Left cardiac atrium (tissue), 4 donors: ENCODE results near the gene LINC01488. TPM values are rescaled to one million over a fixed set of nuclear protein-coding genes. Genes with fewer than 3 reads are reported as not detected.

Experiments
- ATAC-seq, 2 donors: fragments of 200-7000 bp; cut with Tn5 transposase; one replicate each; pipeline ENCODE4 v1.9.1; 2020; ENCODE audit warnings: mild to moderate bottlenecking in 2 of 2, moderate library complexity in 2 of 2
- DNase-seq: peaks from one replicate; pipeline ENCODE4 v3.0.0-alpha.2; 2020
- intact Hi-C, 2 donors: fragments of 100-400 bp; cut with DNase I; formaldehyde crosslinking; loops; one replicate each; pipeline versions ENCODE4 v1.14.1 to v1.15.1; 2022 to 2023
- total RNA-seq, 2 donors: library from RNA; stranded (reverse); fragmentation: NEBNext Ultra II Directional; extraction: Animal tissue kit (Norgen Biotek cat#: 25700); gene quantifications; one replicate each; pipeline ENCODE4 v1.2.1, GENCODE V29; 2021
- donor health status: DM: no; HTN: yes; CAD: no.
- donor health status: DM: no; HTN: yes; CAD: no; lungs with severe emphysema.
- donor health status: DM: yes; HTN: yes; CAD: no.
- donor health status: Dilated cardiomyopathy.

Gene LINC01488
- total RNA-seq, 2 donors from 2014 or later, result 0.06 TPM; not detected in 1

GRCh38 chr11:69486056-69486772, 4.8 kb downstream of the LINC01488 start:
- no peak for ATAC-seq
- peak; percentile 18 for DNase-seq
- intact Hi-C loops, result no loop called here

GRCh38 chr11:69486773-69487291, 5.4 kb downstream of the LINC01488 start:
- intact Hi-C loops, result no loop called here
- peak; percentile 41 for DNase-seq
- peak in 1 of 2 donors; percentile 51 for ATAC-seq

GRCh38 chr11:69487391-69487790, 5.9 kb downstream of the LINC01488 start:
- no peak for ATAC-seq
- intact Hi-C loops, result no loop called here
- DNase-seq, result peak; percentile 17

- ATAC-seq, result no peak
- intact Hi-C loops, result no loop called here
- DNase-seq, result peak; percentile 12
These were observed 6.5 kb downstream of the LINC01488 start for GRCh38 chr11:69487849-69488542.

- ATAC-seq, result no peak
- DNase-seq, result no peak
- intact Hi-C loops, result no loop called here
These were observed 7.1 kb downstream of the LINC01488 start for GRCh38 chr11:69488543-69488940.

GRCh38 chr11:69489031-69489745, 7.7 kb downstream of the LINC01488 start:
- ATAC-seq, result peak; percentile 66 to 76
- intact Hi-C loops, result no loop called here
- DNase-seq, result peak; percentile 42

- intact Hi-C loops, result no loop called here
- ATAC-seq (no peak), DNase-seq (peak; percentile 16)
These were observed 8.4 kb downstream of the LINC01488 start for GRCh38 chr11:69489746-69490365.

- ATAC-seq (no peak), DNase-seq (peak; percentile 4)
- intact Hi-C loops, result no loop called here
These were observed 9.1 kb downstream of the LINC01488 start for GRCh38 chr11:69490516-69490915.

- ATAC-seq, result no peak
- intact Hi-C loops, result no loop called here
- DNase-seq, result no peak
These were observed 9.9 kb downstream of the LINC01488 start for GRCh38 chr11:69491071-69492031.

GRCh38 chr11:69492201-69492991, 10.9 kb downstream of the LINC01488 start:
- DNase-seq, result no peak
- intact Hi-C loops, result no loop called here
- ATAC-seq, result no peak

GRCh38 chr11:69493931-69494821, 12.7 kb downstream of the LINC01488 start:
- peak; percentile 17 for DNase-seq
- no peak for ATAC-seq
- intact Hi-C loops, result no loop called here

- ATAC-seq, result no peak
- DNase-seq, result peak; percentile 9
- intact Hi-C loops, result loop anchor here in 1 of 2 donors (5.0 kb wide), 1 partner anchor 142 kb away; no protein-coding TSS in a partner anchor
These were observed 13.4 kb downstream of the LINC01488 start for GRCh38 chr11:69494851-69495250.

- peak; percentile 17 for DNase-seq
- intact Hi-C loops, result loop anchor here in 1 of 2 donors (2.0 to 5.0 kb wide), 2 partner anchors 53 to 142 kb away; no protein-coding TSS in a partner anchor
- no peak for ATAC-seq
These were observed 14.2 kb downstream of the LINC01488 start for GRCh38 chr11:69495441-69496201.

- no peak for ATAC-seq
- DNase-seq, result peak; percentile 17
- intact Hi-C loops, result loop anchor here in 1 of 2 donors (2.0 to 5.0 kb wide), 2 partner anchors 53 to 141 kb away; no protein-coding TSS in a partner anchor
These were observed 14.7 kb downstream of the LINC01488 start for GRCh38 chr11:69496202-69496557.

- DNase-seq (peak; percentile 7), ATAC-seq (peak; percentile 20 to 50)
- intact Hi-C loops, result loop anchor here in 1 of 2 donors (2.0 to 5.0 kb wide), 2 partner anchors 54 to 141 kb away; no protein-coding TSS in a partner anchor
These were observed 15.3 kb downstream of the LINC01488 start for GRCh38 chr11:69496631-69497220.
